NT2/D1 (cell line): ENCODE data around the gene ALPG.

Experiments
- SUZ12 ChIP-seq: IDR thresholded peaks from 2 replicates; pipeline ENCODE4 v1.6.1; 2011; ENCODE audit not compliant: insufficient read length, insufficient read depth; ENCODE audit errors: extremely low read depth
- YY1 ChIP-seq: IDR thresholded peaks from 2 replicates; pipeline ENCODE4 v1.6.1; 2011; ENCODE audit not compliant: insufficient read length, insufficient read depth

DNA sequence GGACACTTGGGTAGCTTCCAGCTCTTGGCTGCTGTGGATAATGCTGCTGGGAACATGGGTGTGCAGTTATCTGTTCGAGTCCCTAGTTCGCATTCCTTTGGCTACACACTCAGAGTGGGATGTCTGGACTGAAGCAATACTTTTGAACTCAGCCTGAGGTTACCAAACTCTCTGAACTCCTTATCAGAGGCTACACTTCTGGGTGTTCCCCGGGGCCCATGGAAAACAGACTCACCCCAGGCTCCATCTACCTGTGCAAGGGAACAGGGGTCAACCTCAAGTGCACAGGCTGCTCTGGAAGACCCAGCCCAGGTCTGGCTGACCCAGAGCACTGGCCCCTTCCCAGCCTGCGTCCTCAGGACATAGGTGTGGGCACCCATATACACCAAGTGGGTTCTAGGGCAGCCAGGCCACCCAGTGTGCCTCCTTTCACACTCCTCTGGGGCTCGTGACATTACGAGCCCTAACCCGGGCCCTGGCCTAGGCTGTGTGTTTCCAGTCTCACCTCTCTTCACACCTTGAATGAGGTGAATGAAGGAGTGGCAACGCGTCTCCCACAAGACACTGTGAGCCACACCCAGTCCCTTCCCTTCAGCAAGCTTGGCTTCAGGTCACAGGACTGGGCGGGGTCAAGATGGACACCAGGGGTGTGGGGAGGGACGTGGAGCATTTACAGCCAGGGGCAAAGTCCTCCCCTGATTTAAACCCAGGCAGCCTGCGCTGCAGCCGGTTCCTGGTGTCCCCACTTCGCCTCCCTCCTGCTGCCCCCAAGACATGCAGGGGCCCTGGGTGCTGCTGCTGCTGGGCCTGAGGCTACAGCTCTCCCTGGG lies 49.0 kb downstream of the ALPG start, which contains the start of gene ALPI:
- TF ChIP-seq YY1: no peak
- TF ChIP-seq SUZ12: no peak
